K562 (cell line): Measurements from ENCODE around the gene SLC49A3. TPM values are rescaled to one million over a fixed set of nuclear protein-coding genes. Genes with fewer than 3 reads are reported as not detected.

Source experiments
- BRCA1 ChIP-seq, 2 experiments: fragments of 450-650 bp in 1 of 2; sonication (generic) in 1 of 2; formaldehyde crosslinking in 1 of 2; IDR thresholded peaks; 2 replicates each; pipeline versions ENCODE4 v1.5.0 to v1.6.1; 2017 to 2020; ENCODE audit warnings: mild to moderate bottlenecking in 1 of 2, missing genetic modification reagents in 1 of 2
- E4F1 ChIP-seq: fragments of 250-450 bp; sonication (Bioruptor Pico); IDR thresholded peaks from 2 replicates; pipeline ENCODE4 v1.5.0; 2021; ENCODE audit warnings: mild to moderate bottlenecking, borderline replicate concordance
- FOXM1 ChIP-seq, 2 experiments: fragments of 450-650 bp in 1 of 2; sonication (generic) in 1 of 2; formaldehyde crosslinking in 1 of 2; IDR thresholded peaks; 2 replicates each; pipeline versions ENCODE4 v1.6.1 to v1.9.0; 2017 to 2022; ENCODE audit warnings: low read depth in 2 of 2, mild to moderate bottlenecking in 2 of 2, missing genetic modification reagents in 1 of 2, moderate library complexity in 1 of 2
- KLF16 ChIP-seq: IDR thresholded peaks from 2 replicates; pipeline ENCODE4 v1.6.1; 2016; ENCODE audit warnings: antibody characterized with exemption
- MCM2 ChIP-seq: fragments of 450-650 bp; IDR thresholded peaks from 2 replicates; pipeline ENCODE4 v1.6.1; 2017; ENCODE audit warnings: low read depth, mild to moderate bottlenecking
- MTA1 ChIP-seq: fragments of 450-650 bp; IDR thresholded peaks from 2 replicates; pipeline ENCODE4 v1.6.1; 2017; ENCODE audit warnings: borderline replicate concordance
- PATZ1 ChIP-seq: fragments of 250-450 bp; sonication (Bioruptor Pico); IDR thresholded peaks from 2 replicates; pipeline ENCODE4 v1.5.0; 2020; ENCODE audit warnings: mild to moderate bottlenecking, borderline replicate concordance
- RBBP5 ChIP-seq: fragments of 200-600 bp; sonication (generic); IDR thresholded peaks from 2 replicates; pipeline ENCODE4 v1.6.1; 2012; ENCODE audit warnings: borderline replicate concordance, mild to moderate bottlenecking, low read length, control low read depth, inconsistent platforms; ENCODE audit not compliant: insufficient read depth, poor library complexity, severe bottlenecking
- RBM39 ChIP-seq: fragments of 200-400 bp; formaldehyde crosslinking; optimal IDR thresholded peaks from 2 replicates; pipeline ENCODE3; 2018; ENCODE audit warnings: low read depth, low read length
- TBP ChIP-seq: optimal IDR thresholded peaks from 2 replicates; pipeline ENCODE3; 2011; ENCODE audit warnings: low read depth, low read length, improper control_type of control experiment
- TCF7 ChIP-seq: sonication (generic); IDR thresholded peaks from 2 replicates; pipeline ENCODE4 v1.6.1; 2016; ENCODE audit warnings: antibody characterized with exemption, borderline replicate concordance
- TRIM25 ChIP-seq: fragments of 450-650 bp; IDR thresholded peaks from 2 replicates; pipeline ENCODE4 v1.7.0; 2016; ENCODE audit warnings: borderline replicate concordance
- U2AF2 ChIP-seq: fragments of 200-400 bp; formaldehyde crosslinking; optimal IDR thresholded peaks from 2 replicates; pipeline ENCODE3; 2017; ENCODE audit warnings: low read depth, mild to moderate bottlenecking, low read length
- ZKSCAN1 ChIP-seq: fragments of 150-350 bp; IDR thresholded peaks from 2 replicates; pipeline ENCODE4 v1.6.1; 2016; ENCODE audit warnings: low read depth, low read length
- ZNF212 ChIP-seq: fragments of 450-650 bp; formaldehyde crosslinking; IDR thresholded peaks from 2 replicates; pipeline ENCODE4 v1.4.0; 2020; ENCODE audit warnings: mild to moderate bottlenecking
- polyA plus RNA-seq, 8 experiments: library from polyadenylated mRNA; depleted of rRNA in 4 of 8; stranded (reverse) in 5 of 8; unstranded in 3 of 8; fragments of >200 nt; fragmentation: Nextera tagmentation in 2 of 8; fragmentation: Illumina TruSeq in 1 of 8; extraction: Ambion mirVana in 2 of 8; extraction: Trizol in 1 of 8; gene quantifications; 2 replicates each; pipeline versions ENCODE4 v1.2.1 to v1.2.3, GENCODE V29; 2011 to 2014; ENCODE audit warnings: inconsistent platforms in 1 of 8, missing spikeins in 1 of 8
- total RNA-seq, 7 experiments: library from RNA; depleted of rRNA in 6 of 7; stranded (reverse); fragments of >200 nt in 6 of 7; fragmentation: Illumina TruSeq in 2 of 7; extraction: Trizol in 2 of 7; gene quantifications; 2 replicates each; pipeline versions ENCODE4 v1.2.1 to v1.2.3, GENCODE V29; 2011 to 2021; ENCODE audit warnings: low replicate concordance in 1 of 7
- TF ChIP-seq, protein P1 (sequence below): fragments of 450-650 bp; IDR thresholded peaks from 2 replicates; pipeline ENCODE4 v1.6.1; 2018; ENCODE audit not compliant: partially characterized antibody

The SLC49A3 gene
- total and polyA plus RNA-seq, 9 of the 15 experiments (the other 6 are each of a cell fraction or from before 2014, with no cell fraction given) = 0.24 to 0.41 TPM; not detected in 7

DNA sequence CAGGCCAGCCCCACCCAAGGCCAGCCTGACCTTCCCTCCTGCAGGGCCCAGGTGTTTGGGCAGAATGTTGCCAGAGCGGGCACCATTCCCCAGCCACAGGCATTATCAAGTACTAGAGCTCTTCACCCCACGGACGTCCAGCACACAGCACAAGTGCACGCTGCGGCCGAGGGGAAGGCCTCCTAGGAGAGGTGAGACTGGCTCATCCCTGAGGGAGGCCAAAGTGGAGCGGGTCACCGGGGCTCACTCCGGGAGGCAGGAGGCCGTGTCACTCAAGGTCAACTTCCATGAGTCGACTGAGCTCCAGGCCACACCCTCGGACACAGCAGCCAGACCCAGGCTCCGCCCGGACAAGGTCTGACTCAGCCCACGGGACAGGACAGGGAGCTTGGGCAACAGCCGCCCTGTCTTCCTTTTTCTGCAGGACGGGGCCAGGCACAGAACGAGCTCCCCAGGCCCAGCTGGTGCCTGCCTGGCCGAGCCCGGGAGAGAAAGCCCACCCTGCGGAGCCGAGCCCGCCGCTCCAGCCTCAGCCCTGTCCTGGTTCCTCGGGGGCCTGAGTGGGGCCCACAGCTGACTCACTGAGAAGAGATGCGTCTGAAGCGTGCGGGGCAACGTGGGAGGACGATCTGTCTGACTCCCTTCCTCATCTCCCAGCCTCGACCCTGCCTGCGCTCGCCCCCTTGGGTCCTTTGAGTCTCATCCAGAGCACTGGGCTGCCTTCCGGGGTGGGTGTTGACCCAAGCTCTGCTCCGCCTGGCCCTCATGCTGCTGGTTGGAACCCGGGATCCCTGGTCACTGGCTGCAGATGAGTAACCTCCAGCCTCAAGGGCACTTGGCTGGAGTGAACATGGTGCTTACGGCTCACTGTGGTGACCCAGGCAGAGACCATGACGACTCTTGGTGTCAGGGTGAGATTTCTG lies 1.6 kb downstream of the SLC49A3 start (continued):
- TF ChIP-seq E4F1 = no peak
- TF ChIP-seq TCF7 = no peak
- peak; percentile 73 for TF ChIP-seq TBP
- no peak for TF ChIP-seq KLF16
- no peak for TF ChIP-seq RBM39
- no peak for TF ChIP-seq PATZ1 (CRISPR knock-in tag)
- peak; percentile 76 for TF ChIP-seq RBBP5
- no peak for TF ChIP-seq FOXM1 (IDR thresholded peaks at IDR 0.05; ENCODE audit: low read depth)
- TF ChIP-seq FOXM1 (CRISPR knock-in tag; IDR thresholded peaks at IDR 0.05; ENCODE audit: low read depth) = no peak
- TF ChIP-seq MTA1 = no peak
- TF ChIP-seq MCM2 = no peak
- no peak for TF ChIP-seq ZNF212
- no peak for TF ChIP-seq TRIM25
- no peak for TF ChIP-seq U2AF2
- TF ChIP-seq ZKSCAN1 = no peak; the same call in 1 of the 2 replicates
- TF ChIP-seq BRCA1 (IDR thresholded peaks at IDR 0.05) = no peak
- no peak for TF ChIP-seq BRCA1 (CRISPR knock-in tag; IDR thresholded peaks at IDR 0.05)
- TF ChIP-seq, protein P1, sequence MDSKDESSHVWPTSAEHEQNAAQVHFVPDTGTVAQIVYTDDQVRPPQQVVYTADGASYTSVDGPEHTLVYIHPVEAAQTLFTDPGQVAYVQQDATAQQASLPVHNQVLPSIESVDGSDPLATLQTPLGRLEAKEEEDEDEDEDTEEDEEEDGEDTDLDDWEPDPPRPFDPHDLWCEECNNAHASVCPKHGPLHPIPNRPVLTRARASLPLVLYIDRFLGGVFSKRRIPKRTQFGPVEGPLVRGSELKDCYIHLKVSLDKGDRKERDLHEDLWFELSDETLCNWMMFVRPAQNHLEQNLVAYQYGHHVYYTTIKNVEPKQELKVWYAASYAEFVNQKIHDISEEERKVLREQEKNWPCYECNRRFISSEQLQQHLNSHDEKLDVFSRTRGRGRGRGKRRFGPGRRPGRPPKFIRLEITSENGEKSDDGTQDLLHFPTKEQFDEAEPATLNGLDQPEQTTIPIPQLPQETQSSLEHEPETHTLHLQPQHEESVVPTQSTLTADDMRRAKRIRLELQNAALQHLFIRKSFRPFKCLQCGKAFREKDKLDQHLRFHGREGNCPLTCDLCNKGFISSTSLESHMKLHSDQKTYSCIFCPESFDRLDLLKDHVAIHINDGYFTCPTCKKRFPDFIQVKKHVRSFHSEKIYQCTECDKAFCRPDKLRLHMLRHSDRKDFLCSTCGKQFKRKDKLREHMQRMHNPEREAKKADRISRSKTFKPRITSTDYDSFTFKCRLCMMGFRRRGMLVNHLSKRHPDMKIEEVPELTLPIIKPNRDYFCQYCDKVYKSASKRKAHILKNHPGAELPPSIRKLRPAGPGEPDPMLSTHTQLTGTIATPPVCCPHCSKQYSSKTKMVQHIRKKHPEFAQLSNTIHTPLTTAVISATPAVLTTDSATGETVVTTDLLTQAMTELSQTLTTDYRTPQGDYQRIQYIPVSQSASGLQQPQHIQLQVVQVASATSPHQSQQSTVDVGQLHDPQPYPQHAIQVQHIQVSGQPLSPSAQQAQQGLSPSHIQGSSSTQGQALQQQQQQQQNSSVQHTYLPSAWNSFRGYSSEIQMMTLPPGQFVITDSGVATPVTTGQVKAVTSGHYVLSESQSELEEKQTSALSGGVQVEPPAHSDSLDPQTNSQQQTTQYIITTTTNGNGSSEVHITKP = peak; percentile 24
